GM19372 (cell line): ENCODE measurements around the gene PAWR.
"Not testable (repeated sequence)": the region's sequence is repeated elsewhere in the genome, so short reads cannot be mapped to it uniquely, and the experiment has no call there.

Experiments used
- ATAC-seq: cut with Tn5 transposase; IDR thresholded peaks from one replicate; pipeline ENCODE4 v1.9.1; 2021; ENCODE audit warnings: mild to moderate bottlenecking, low read depth, moderate library complexity; ENCODE audit not compliant: unreplicated experiment

PAWR gene

GRCh38 chr12:79597910-79598309 is 92.9 kb downstream of the PAWR start:
- ATAC-seq: no peak

- no peak for ATAC-seq
Observed at GRCh38 chr12:79596719-79597350, 93.9 kb downstream of the PAWR start.

DNA sequence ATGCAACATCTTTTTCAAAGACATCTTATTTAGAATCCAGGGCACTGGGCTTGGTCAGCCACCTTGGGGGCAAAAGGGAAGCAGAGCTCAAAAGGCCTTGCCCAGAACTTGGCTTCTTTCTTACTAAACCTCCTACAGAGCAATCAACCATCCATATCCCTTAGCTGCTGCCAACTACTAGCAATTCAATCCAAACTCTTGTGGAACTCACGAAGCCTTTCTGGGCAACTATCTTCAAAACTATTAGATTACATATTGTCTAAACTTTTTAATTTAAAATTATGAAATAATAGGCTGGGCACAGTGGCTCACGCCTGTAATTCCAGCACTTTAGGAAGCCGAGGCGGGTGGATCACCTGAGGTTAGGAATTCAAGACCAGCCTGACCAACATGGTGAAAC is 95.5 kb downstream of the PAWR start:
- ATAC-seq: no peak

- ATAC-seq: no peak
Observed at GRCh38 chr12:79592865-79593264, 97.9 kb downstream of the PAWR start.

DNA sequence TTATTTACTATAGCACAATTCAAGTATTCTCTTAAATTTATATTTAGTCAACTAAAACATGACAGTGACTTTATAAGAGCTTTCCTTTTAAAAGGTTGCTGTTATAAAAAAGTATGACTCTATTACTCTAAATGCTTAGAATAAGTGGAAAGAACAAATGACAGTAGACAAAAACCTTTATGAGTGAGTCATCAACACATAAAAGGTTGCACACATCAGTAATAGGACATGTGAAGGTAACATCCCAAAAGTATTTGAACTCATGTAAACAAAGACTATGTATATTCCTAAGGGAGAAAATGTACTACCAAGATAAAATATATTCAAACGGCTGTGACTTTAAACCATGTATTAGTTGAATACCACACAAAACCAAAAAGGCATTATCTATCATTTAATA is 98.8 kb downstream of the PAWR start:
- no peak for ATAC-seq

- no peak for ATAC-seq
Observed at GRCh38 chr12:79590751-79591150, 100.0 kb downstream of the PAWR start.

GRCh38 chr12:79587368-79587767 is 103.4 kb downstream of the PAWR start:
- ATAC-seq: no peak

GRCh38 chr12:79585147-79585546 is 105.6 kb downstream of the PAWR start:
- ATAC-seq: no peak

DNA sequence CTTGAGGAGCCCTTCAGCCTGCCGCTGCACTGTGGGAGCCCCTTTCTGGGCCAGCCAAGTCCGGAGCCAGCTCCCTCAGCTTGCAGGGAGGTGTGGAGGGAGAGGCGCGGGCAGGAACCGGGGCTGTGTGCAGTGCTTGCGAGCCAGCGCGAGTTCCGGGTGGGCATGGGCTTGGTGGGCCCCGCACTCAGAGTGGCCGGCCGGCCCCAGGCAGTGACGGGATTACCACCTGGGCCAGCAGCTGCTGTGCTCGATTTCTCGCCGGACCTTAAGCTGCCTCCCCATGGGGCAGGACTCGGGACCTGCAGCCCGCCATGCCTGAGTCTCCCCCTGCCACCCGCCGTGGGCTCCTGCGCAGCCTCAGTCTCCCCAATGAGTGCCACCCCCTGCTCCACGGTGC is 116.9 kb downstream of the PAWR start:
- ATAC-seq: no peak

DNA sequence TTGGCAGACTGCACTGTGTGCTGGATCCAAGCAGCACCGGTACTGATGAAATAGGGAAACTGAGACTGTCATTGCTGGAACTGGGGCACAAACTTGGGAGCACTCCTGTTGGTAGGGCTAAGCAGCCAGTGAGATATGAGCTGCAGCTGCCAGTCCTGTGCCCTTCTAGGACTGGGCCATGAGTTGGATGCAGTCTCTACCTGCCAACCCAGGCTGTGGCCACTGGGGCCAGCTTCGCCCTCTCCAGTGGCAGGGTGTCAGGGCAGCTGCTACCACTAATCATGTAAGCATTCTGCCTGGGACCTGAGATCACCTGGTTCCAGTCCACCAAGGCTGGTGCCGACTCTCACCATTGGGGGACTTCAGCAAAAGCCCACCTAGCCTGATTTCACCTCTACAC is 121.1 kb downstream of the PAWR start:
- ATAC-seq: no peak

- no peak for ATAC-seq
Observed at GRCh38 chr12:79567175-79567563, 123.6 kb downstream of the PAWR start.

DNA sequence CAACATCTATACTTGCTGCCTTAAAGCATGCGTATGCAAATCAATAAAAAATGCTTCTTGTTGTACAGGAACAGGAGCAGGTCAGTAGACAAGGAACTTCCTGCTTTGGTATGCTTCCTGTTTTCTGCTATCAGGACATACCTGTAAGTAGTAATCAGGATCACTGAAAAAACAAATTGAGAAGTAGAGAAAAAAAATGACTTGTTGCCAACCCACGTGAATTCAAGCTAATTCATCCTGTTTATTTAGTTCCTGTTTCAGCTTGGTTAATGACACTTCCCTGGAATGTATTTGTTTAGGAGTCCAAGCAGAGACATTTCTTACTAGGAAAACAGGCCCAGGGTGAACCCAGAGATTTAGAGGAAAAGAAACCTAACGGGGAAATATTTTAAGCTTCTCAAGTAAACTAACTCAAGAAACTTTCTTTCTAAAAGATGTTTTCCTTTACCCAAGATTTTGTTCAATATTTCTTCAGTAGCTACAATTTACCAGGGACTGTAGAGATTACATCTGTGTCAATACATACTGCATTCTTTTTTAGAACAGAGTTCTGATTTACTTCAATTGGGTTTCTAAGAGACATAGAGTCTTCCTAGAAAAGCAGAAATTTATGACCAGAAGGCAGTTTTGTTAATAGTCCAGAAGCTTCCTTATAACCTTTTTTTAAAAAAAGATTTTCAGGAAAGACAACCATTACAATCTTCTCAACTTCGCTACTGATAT is 124.2 kb downstream of the PAWR start:
- ATAC-seq: no peak

- not testable (repeated sequence) for ATAC-seq
Observed at GRCh38 chr12:79564727-79565350, 125.9 kb downstream of the PAWR start.

GRCh38 chr12:79563021-79563740 is 127.6 kb downstream of the PAWR start:
- no peak for ATAC-seq

DNA sequence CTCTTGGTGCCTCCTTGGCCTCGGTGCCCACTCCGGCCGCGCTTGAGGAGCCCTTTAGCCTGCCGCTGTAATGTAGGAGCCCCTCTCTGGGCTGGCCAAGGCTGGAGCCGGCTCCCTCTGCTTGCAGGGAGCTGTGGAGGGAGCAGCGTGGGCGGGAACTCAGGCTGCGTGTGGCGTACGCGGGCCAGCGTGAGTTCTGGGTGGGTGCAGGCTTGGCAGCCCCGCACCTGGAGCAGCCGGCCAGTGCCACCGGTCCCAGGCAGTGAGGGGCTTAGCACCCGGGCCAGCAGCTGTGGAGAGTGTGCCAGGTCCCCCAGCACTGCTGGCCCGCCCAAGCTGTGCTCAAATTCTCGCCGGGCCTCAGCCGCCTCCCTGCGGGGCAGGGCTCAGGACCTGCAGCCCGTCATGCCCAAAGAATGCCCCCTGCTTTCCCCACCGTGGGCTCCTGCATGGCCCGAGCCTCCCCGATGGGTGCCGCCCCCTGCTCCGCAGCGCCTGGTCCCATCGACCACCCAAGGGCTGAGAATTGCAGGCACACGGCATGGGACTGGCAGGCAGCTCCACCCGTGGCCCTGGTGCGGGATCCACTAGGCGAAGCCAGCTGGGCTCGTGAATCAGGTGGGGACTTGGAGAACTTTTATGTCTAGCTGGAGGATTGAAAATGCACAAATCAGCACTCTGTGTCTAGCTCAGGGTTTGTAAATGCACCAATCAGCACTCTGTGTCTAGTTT is 129.2 kb downstream of the PAWR start:
- no peak for ATAC-seq

- no peak for ATAC-seq
Observed at GRCh38 chr12:79560225-79560889, 130.4 kb downstream of the PAWR start.

DNA sequence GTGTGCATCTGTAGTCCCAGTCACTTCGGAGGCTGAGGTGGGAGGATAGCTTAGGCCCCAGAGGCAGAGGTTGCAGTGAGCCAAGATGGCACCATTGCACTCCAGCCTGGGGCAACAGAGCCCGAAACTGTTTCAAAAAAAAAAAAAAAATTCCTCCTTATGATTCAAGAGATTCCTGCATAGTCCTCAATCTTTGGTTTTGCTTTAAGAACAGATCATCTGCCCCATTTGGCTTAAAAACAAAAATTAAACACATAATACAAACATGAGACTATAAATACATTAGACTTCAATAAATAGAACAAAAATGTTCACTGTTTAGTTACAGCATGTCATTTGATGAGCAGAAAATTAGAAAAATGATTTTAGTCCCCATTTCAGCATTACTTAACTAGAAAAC is 131.2 kb downstream of the PAWR start:
- no peak for ATAC-seq

GRCh38 chr12:79558924-79559469 is 131.8 kb downstream of the PAWR start:
- no peak for ATAC-seq

DNA sequence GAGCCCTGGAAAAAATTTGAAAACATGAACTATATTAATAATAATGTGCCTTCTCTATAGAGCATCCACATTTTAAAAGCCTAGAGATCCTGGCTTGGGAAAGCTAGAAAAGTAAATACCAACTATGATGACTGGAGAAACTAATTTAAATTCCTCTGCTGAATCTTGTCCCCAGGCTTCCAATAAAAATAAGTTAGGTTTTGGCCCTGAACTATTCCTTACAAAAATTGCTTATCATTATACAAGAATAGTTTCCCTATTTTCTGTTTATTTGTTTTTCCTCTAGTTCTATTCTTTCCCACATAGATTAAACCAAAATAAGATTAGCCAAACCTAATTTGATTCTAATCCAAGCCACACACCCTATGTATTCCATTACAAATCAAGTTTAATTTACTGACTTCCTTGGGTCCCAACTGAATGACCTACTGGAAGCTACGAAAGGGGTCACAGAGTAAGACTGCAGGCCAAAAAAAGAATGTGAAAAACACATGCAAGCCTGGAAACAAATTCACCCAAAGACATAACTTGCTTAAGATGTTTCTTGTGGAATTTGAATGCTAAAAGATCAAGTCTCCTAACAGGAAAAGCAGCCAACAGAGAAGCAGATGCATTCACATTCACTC is 133.0 kb downstream of the PAWR start:
- ATAC-seq: no peak
